Activated CD4-positive, alpha-beta T cell treated with anti-CD3 and anti-CD28 coated beads, Interleukin-2, amount 50 U/mL, for 24 hours (primary cell): Measurements from ENCODE around the gene NKPD1.

ENCODE experiments used
- DNase-seq, 2 donors: peaks; one replicate each; pipeline ENCODE4 v3.0.0-alpha.2; 2020; ENCODE audit warnings: low read depth in 1 of 2, low spot score in 1 of 2

The NKPD1 gene, protein sequence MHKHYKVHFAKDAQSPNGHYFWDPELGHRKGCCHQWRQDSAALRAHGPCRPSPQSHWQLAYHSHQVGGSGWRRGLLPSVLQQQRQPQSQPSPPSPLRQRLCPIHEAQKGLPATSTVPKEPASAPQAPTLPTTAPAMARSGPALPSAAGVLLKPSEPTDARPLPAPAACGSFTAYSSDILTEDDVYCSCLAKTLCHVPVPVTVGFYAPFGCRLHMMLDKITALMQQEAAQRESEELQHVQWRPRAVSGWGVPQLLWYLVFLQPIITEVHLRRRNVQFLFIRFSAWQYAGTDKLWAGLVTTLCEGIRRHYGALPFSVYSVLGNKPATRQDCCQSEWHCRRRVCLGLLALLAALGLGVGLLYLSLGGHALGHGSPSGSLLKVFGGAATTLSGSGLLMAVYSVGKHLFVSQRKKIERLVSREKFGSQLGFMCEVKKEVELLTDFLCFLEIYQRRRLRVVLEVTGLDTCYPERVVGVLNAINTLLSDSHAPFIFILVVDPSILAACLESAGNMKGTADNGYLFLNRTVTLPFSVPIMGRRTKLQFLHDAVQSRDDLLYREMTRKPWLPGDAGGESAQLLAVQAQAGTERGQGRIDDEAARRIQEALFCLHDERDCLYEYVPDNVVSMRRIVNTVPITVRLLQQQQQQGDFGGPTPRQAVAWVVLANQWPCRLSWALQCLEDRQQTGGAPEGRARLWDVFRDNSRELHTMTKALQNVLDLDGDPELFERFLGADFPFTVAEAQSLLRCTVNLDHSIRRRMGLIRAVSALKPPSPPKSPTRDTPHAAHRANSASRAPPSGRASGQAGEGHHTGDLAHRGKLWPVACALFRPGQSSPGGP

GRCh38 chr19:45160870-45161737, at the start of gene NKPD1:
Gene NKPD1, minus strand, starts transcription at chr19:45160982. Its CDS starts 832 bp downstream, at chr19:45160150.
- DNase-seq, result no peak

- no peak for DNase-seq
Measured at GRCh38 chr19:45206328-45206727, 45.5 kb upstream of the NKPD1 start.

DNA sequence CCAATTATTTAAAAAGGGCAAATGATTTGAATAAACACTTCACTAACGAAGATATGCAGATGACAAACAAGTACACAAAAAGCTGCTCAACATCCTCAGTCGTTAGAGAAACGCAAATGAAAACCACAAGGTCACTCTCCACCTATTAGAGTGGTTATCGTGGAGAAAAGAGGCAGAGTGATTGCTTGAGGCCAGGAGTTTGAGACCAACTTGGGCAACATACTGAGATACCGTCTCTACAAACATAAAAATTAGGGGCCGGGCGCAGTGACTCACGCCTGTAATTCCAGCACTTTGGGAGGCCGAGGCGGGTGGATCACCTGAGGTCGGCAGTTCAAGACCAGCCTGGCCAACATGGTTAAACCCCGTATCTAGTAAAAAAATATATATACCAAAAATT, 45.0 kb upstream of the NKPD1 start:
- DNase-seq, result no peak

GRCh38 chr19:45202637-45203036, 41.9 kb upstream of the NKPD1 start:
- DNase-seq, result no peak

- DNase-seq, result no peak
Measured at GRCh38 chr19:45200568-45200967, 39.8 kb upstream of the NKPD1 start.

DNA sequence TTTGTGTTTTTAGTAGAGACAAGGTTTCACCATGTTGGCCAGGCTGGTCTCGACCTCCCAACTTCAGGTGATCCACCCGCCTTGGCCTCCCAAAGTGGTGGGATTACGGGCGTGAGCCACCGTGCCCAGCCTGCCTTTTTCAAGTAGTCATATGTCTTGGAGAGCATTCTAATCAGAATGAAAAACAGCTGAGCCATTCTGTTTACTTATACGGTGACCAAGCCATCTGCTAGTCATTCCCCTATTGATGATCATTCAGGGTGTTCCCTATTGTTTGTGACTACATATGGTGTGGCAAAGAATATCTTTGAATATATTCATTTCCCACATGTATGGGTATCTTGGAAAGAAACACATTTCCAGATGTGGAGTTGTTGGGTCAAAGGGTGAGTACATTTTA, 35.0 kb upstream of the NKPD1 start:
- no peak for DNase-seq

DNA sequence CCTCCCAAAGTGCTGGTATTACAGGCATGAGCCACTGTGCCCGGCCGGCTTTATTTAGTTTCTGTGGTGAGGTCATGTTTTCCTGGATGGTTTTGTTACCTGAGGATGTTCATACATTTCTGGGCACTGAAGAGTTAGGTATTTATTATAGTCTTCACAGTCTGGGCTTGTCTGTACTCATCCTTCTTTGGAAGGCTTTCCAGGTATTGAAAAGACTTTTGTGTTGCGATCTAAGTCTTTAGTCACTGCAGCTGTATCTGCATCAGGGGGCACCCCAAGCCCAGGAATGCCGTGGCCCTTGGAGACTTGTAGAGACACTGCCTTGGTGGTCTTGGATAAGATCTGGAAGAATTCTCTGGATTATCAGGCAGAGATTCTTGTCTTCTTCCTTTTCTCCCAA, 30.6 kb upstream of the NKPD1 start:
- no peak for DNase-seq

DNA sequence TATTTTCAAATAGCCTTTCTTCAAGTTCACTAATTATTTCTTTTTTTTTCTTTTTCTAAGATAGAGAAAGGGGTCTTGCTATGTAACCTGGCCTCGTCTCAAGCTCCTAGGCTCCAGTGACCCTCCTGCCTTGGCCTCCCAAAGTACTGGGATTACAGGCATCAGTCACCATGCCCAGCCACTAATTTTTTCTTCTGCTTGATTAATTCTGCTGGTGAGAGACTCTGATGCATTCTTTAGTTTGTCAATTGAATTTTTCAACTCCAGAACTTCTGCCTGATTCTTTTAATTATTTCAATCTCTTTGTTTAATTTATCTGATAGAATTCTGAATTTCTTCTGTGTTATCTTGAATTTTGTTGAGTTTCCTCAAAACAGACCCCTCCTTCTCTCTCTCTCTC, 29.2 kb upstream of the NKPD1 start:
- no peak for DNase-seq

GRCh38 chr19:45187421-45188100, 26.8 kb upstream of the NKPD1 start:
- no peak for DNase-seq

DNA sequence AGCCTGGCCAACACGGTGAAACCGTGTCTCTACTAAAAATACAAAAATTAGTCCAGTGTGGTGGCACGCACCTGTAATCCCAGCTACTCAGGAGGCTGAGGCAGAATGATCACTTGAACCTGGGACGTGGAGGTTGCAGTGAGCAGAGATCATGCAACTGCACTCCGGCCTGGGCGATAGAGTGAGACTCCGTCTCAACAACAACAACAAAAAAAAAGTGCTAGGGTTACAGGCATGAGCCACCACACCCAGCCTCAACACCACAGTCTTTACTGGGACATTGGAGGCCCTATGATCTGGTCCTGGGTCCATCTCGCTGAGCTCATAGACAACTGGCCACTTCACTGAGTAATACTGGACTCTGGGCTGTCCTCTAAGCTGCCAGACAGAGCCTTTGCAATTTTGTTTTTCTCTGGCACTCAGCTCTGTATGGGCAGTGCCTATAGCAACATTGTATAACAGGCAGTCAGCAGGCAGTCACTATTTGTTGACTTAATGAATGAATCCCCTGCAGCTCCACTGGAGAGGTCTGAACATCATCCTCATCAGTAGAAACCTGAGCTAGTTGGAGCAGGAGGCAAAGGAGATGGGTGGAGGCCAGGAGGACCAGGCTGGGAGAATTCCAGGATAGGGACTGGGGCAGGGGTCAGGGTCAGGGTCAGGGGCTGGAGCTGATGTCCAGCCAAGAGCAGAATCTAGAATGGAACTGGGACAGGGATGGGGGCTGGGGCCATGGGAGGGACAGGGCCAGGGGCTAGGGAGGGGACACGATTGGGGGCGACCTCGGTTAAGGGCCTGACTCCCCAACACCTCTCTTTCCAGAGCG, 25.9 kb upstream of the NKPD1 start:
- DNase-seq, result no peak

- no peak for DNase-seq
Measured at GRCh38 chr19:45184115-45184514, 23.3 kb upstream of the NKPD1 start.

DNA sequence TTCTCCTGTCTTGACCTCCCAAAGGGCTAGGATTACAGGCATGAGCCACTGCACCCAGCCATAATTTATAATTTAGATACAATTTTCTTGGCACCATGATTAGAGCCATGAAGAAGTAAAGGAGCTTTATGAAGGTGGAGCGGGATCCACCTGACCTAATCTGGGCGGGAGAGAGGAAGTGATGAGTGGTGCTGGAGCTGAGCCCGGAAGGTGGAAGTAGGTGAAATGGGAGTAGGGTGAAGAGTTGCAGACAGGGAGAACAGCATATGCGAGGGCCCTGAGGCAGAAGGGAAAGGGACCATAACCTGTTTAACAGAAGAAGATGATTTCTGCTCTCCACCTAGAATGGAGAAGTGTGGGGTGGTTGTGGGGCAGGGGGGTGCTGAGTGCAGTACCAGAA, 22.0 kb upstream of the NKPD1 start:
- DNase-seq, result no peak

DNA sequence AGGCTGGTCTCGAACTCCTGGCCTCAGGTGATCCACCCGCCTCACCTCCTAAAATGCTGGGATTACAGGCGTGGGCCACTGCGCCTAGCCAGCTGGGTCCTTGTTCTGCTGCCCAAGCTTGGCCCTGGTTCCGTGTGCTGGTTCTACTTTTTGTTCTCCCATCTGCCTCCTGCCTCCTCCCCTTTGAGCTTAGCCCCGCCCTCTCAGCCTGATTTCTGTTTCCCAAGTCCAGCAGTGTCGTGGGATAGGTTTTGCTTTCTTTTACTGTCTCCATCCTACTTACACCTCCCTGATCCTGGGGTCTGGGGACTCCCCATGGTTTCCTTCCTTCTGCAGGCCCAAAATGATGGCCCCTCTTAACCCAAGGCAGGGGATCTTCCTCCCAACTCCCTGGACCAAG, 20.2 kb upstream of the NKPD1 start:
- no peak for DNase-seq

- DNase-seq, result no peak
Measured at GRCh38 chr19:45179892-45180370, 19.1 kb upstream of the NKPD1 start.

- peak in 1 of 2 donors; percentile 18 for DNase-seq
Measured at GRCh38 chr19:45179072-45179891, 18.5 kb upstream of the NKPD1 start.

DNA sequence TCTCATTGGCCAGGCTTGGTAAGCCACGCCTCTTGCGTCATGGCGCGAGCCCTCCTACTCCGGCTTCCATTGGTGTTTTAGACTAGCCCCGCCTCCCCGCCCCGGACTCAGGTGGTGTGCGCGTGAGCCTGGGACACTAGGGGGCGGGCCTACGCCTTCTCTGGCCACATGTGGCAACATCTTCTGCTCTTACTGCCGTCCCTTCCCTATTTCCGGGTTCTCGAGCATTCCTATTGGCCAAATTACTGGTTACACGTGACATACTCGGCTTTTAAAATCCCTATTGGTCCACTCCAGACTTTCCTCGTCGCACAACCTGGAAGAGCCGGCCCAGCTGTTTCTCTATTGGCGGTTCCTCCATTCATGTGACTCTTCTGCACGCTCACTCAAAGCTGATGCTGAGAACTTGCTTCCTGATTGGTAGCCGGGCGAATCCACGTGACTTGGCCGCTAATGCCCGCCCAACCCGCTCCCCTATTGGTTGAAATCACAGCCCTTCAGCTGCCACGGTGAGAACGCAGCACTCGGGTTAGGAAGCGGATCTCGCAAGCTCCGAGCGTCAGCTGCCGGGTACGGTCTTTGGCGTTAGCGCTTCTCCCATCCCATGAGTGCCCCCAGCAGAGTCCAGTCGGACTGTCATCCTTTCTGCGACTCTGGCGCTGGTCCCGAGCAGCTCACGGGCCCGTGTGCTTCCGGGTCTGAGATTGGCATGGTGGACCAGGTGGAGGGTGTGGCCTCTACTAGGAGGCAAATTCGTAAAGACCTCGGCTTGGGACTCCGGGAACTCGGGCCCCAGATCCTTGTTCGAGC, 17.7 kb upstream of the NKPD1 start, which contains the start of gene BLOC1S3:
Gene BLOC1S3 (plus strand): TSS at position 523 of the 810 bp plus-strand sequence. CDS start 513 bp downstream, outside the sequence.
- DNase-seq, result peak; percentile 99 to 100

GRCh38 chr19:45177817-45178261, 17.1 kb upstream of the NKPD1 start, which contains the start of gene TRAPPC6A:
Gene TRAPPC6A, minus strand, starts transcription at chr19:45178237. Its CDS starts 19 bp downstream, at chr19:45178218.
- no peak for DNase-seq
